GM12874 (cell line): ENCODE measurements around the gene BEAN1.

Experiments used
- CTCF ChIP-seq: IDR thresholded peaks from 2 replicates; pipeline ENCODE4 v1.5.1; 2011; ENCODE audit warnings: low read depth, mild to moderate bottlenecking, control low read depth, low read length, moderate library complexity; ENCODE audit not compliant: insufficient read depth

BEAN1 gene, protein sequence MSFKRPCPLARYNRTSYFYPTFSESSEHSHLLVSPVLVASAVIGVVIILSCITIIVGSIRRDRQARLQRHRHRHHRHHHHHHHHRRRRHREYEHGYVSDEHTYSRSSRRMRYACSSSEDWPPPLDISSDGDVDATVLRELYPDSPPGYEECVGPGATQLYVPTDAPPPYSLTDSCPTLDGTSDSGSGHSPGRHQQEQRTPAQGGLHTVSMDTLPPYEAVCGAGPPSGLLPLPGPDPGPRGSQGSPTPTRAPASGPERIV

GRCh38 chr16:66427036-66427860, at the start of gene BEAN1:
BEAN1 (plus strand) TSS chr16:66427295; CDS start chr16:66437677, 10,382 bp downstream.
- TF ChIP-seq CTCF = no peak

DNA sequence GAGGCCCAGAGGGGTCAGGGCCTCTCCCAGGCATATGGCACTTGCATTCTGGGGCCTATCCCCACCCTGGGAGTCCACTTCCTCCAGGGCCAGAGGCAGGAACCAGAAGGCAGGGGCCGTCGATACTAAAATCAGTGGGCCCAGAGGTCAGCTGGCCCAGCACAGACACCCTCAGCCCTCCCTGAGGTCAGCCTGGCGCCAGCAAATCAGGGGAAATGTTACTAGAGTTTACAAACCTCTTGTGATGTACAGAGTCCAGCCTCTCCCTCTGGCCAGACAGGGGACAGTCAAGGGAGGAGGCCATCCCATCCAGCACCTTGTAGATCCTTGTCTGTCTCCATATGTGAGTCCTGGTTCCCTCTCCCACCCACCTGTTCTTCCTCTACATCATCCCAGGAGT, 49.8 kb upstream of the BEAN1 start:
- TF ChIP-seq CTCF = no peak

DNA sequence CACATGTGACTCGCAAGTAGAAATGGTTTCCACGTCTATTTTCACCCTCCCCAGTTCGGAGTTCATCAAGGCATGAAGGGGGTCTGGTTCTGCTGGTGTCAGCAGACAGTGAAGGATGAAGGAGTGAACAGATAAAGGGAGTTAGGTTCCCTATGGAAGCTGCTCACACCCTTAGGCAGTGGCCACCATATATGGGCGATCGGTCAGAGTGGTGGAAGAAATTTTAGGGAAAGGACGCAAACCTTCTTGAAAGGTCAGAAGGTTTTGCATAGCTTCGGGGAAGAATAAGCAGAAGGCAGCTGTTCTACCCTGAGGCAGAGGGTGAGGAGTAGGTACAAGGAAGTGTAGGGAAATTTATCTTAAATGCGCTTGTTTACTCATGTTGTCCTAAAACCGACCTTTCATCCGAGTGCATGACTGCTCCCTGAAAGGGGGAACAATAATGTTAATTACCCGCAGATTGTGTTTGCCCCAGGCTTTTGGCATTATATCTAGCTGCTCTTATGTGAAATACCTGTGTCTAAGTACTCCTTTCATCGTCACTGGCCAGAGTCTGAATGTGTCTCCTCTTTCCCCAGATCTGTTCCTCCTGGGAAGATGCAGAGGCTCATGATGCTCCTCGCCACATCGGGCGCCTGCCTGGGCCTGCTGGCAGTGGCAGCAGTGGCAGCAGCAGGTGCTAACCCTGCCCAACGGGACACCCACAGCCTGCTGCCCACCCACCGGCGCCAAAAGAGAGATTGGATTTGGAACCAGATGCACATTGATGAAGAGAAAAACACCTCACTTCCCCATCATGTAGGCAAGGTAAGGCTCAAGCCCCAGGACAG, 48.1 kb upstream of the BEAN1 start:
- no peak for TF ChIP-seq CTCF

DNA sequence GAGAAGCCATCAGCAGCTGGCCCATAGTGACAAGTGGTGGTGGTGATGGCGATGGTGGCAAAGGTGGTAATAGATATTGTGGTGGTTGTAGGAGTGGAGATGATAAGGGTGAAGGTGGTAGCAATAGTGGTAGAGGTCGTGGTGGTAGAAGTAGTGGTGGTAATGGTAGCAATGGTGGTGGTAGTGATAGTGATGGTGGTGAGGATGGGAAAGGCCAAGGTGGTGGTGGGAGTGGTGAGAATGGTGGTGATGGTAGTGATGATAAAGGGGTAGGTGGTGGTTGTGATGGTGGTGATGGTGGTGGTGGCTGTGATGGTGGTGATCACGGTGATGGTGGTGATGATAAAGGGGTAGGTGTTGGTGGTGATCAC, 47.5 kb upstream of the BEAN1 start:
- TF ChIP-seq CTCF = no peak

DNA sequence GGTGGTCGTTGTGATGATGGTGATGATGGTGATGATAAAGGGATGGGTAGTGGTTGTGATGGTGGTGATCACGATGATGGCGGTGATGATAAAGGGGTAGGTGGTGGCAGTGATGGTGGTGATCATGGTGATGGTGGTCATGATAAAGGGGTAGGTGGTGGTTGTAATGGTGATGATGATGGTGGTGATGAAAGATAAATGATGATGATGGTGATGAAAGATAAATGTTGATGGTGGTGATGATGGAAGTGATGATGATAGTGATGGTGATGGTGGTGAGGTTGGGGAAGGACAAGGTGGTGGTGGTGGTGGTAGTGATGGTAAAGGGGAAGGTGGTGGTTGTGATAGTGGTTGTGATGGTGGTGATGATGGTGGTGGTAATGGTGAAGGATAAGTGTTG, 46.7 kb upstream of the BEAN1 start:
- TF ChIP-seq CTCF = no peak

GRCh38 chr16:66381585-66382170, 45.4 kb upstream of the BEAN1 start:
- no peak for TF ChIP-seq CTCF
